Sigmoid colon (tissue), 7 donors: ENCODE measurements around the gene DRAM1. TPM values are rescaled to one million over a fixed set of nuclear protein-coding genes. Genes with fewer than 3 reads are reported as not detected.
A peak's percentile ranks its signal among the peaks of the same experiment; 100 is the strongest.
"Not testable (repeated sequence)": the region's sequence is repeated elsewhere in the genome, so short reads cannot be mapped to it uniquely, and the experiment has no call there.

Source experiments
- DNase-seq: peaks from one replicate; pipeline ENCODE4 v3.0.0-alpha.2; 2019
- H3K27ac ChIP-seq, 4 donors: fragments of 200-600 bp; sonication (generic); one replicate each; pipeline ENCODE4 v1.5.1; 2016 to 2019; ENCODE audit warnings: mild to moderate bottlenecking in 1 of 4
- H3K27me3 ChIP-seq, 3 donors: fragments of 200-600 bp; sonication (generic); one replicate each; pipeline ENCODE4 v1.5.1; 2019; ENCODE audit warnings: mild to moderate bottlenecking in 1 of 3
- H3K36me3 ChIP-seq, 4 donors: fragments of 200-600 bp; sonication (generic); one replicate each; pipeline ENCODE4 v1.5.1; 2016 to 2019
- H3K4me1 ChIP-seq, 4 donors: fragments of 200-600 bp; sonication (generic); one replicate each; pipeline ENCODE4 v1.5.1; 2017 to 2019
- H3K4me3 ChIP-seq, 4 donors: fragments of 200-600 bp; sonication (generic); one replicate each; pipeline ENCODE4 v1.5.1; 2017 to 2019; ENCODE audit warnings: mild to moderate bottlenecking in 2 of 4, moderate library complexity in 1 of 4
- H3K9me3 ChIP-seq, 4 donors: fragments of 200-600 bp in 3 of 4; sonication (generic) in 3 of 4; one replicate each; pipeline versions ENCODE4 v1.5.1 to v1.6.1; 2013 to 2019
- CTCF ChIP-seq, 4 experiments: fragments of 450-650 bp in 3 of 4; fragments of 200-600 bp in 1 of 4; IDR thresholded peaks; one replicate each; pipeline ENCODE4 v1.5.1; 2016 to 2019; ENCODE audit warnings: antibody characterized with exemption in 4 of 4, mild to moderate bottlenecking in 3 of 4, moderate library complexity in 2 of 4
- EP300 ChIP-seq, 4 donors: sonication (generic); formaldehyde crosslinking; IDR thresholded peaks; one replicate each; pipeline ENCODE4 v1.6.1; 2017; ENCODE audit warnings: antibody characterized with exemption in 4 of 4
- POLR2A ChIP-seq, 2 donors: fragments of 450-650 bp; IDR thresholded peaks; one replicate each; pipeline ENCODE4 v1.6.1; 2016; ENCODE audit warnings: antibody characterized with exemption in 2 of 2, mild to moderate bottlenecking in 2 of 2, moderate library complexity in 2 of 2
- POLR2AphosphoS5 ChIP-seq, 4 donors: sonication (generic); formaldehyde crosslinking; IDR thresholded peaks; one replicate each; pipeline ENCODE4 v1.6.1; 2017; ENCODE audit warnings: antibody characterized with exemption in 4 of 4
- WGBS, 2 donors: extraction: QIAGEN DNeasy Blood & Tissue Kit; methylation state at CpG; one replicate each; pipeline ENCODE4 v1.1.7; 2013; 5-methylcytosine and 5-hydroxymethylcytosine counted together
- intact Hi-C: fragments of 100-400 bp; cut with DNase I; formaldehyde crosslinking; loops from one replicate; pipeline ENCODE4 v1.15.1; 2023
- polyA plus RNA-seq, 3 donors: library from polyadenylated mRNA; stranded (reverse); fragments of 200-250 nt; gene quantifications; one replicate each; pipeline ENCODE4 v1.2.3, GENCODE V29; 2013
- total RNA-seq, 4 donors: library from RNA; depleted of rRNA; stranded (reverse); fragments of >200 nt; gene quantifications; one replicate each; pipeline ENCODE4 v1.1.0, GENCODE V29; 2016
- donor health status: healthy with polysubstance abuse.
- donor health status: Bipolar disorder and iron deficiency.
- donor health status: healthy.

Gene DRAM1
- total and polyA plus RNA-seq, 7 donors: 4.2 to 21.6 (median 15.3) TPM

- H3K4me1 ChIP-seq: peaks cover 0 to 20% (median 15%) of the 10 kb centered on the region in 4 donors
- DNase-seq: no peak
- no peaks in the 10 kb centered on the region for H3K36me3 ChIP-seq
- no peak overlapping the region for H3K4me3 ChIP-seq
- 81 to 92% methylated on average over 1 of the region's 1 CpG for WGBS, 2 donors
- no peak for TF ChIP-seq CTCF (IDR thresholded peaks at IDR 0.05)
- TF ChIP-seq POLR2AphosphoS5 (IDR thresholded peaks at IDR 0.05): no peak
- no peak for TF ChIP-seq EP300 (IDR thresholded peaks at IDR 0.05)
- TF ChIP-seq POLR2A (IDR thresholded peaks at IDR 0.05): no peak
- no peak overlapping the region for H3K27ac ChIP-seq
- no peaks in the 10 kb centered on the region for H3K9me3 ChIP-seq
- intact Hi-C loops: no loop called here
- H3K27me3 ChIP-seq: no peaks in the 10 kb centered on the region
These were observed 22.6 kb upstream of the DRAM1 start for GRCh38 chr12:101854747-101855146.

- no peak for DNase-seq
- intact Hi-C loops: no loop called here
- no peaks in the 10 kb centered on the region for H3K9me3 ChIP-seq
- no peak overlapping the region for H3K4me3 ChIP-seq
- TF ChIP-seq EP300 (IDR thresholded peaks at IDR 0.05) (no peak), CTCF (IDR thresholded peaks at IDR 0.05) (no peak), POLR2A (IDR thresholded peaks at IDR 0.05) (no peak), POLR2AphosphoS5 (IDR thresholded peaks at IDR 0.05) (no peak)
- H3K27ac ChIP-seq: no peak overlapping the region
- H3K36me3 ChIP-seq: no peaks in the 10 kb centered on the region
- WGBS, 2 donors: 21 to 50% methylated on average over 3 of the region's 3 CpGs
- peaks cover 0 to 20% (median 15%) of the 10 kb centered on the region in 4 donors for H3K4me1 ChIP-seq
- H3K27me3 ChIP-seq: no peaks in the 10 kb centered on the region
These were observed 22.0 kb upstream of the DRAM1 start for GRCh38 chr12:101855364-101855884.

GRCh38 chr12:101855976-101856375 lies 21.4 kb upstream of the DRAM1 start:
- Histone ChIP-seq H3K4me1 (peaks cover 0 to 20% (median 15%) of the 10 kb centered on the region in 4 donors), H3K27ac (no peak overlapping the region), H3K4me3 (no peak overlapping the region), H3K27me3 (no peaks in the 10 kb centered on the region), H3K9me3 (no peaks in the 10 kb centered on the region), H3K36me3 (no peaks in the 10 kb centered on the region)
- no peak for DNase-seq
- TF ChIP-seq POLR2AphosphoS5 (IDR thresholded peaks at IDR 0.05) (no peak), POLR2A (IDR thresholded peaks at IDR 0.05) (no peak), CTCF (IDR thresholded peaks at IDR 0.05) (no peak), EP300 (IDR thresholded peaks at IDR 0.05) (no peak)
- WGBS, 2 donors: 71 to 91% methylated on average over 3 of the region's 3 CpGs
- intact Hi-C loops: no loop called here

GRCh38 chr12:101856614-101857013 lies 20.8 kb upstream of the DRAM1 start:
- DNase-seq, intact Hi-C loops, H3K27ac ChIP-seq, H3K4me3 ChIP-seq, H3K36me3 ChIP-seq, H3K27me3 ChIP-seq, H3K9me3 ChIP-seq: not testable (repeated sequence)
- 61 to 78% methylated on average over 5 of the region's 5 CpGs for WGBS, 2 donors
- H3K4me1 ChIP-seq: peaks cover 0 to 20% (median 15%) of the 10 kb centered on the region in 4 donors

- H3K4me3 ChIP-seq: no peak overlapping the region
- no peaks in the 10 kb centered on the region for H3K27me3 ChIP-seq
- no peak overlapping the region for H3K27ac ChIP-seq
- TF ChIP-seq POLR2AphosphoS5 (IDR thresholded peaks at IDR 0.05) (peak in 2 of 4 donors; percentile 16 to 33), POLR2A (IDR thresholded peaks at IDR 0.05) (no peak), EP300 (IDR thresholded peaks at IDR 0.05) (no peak)
- WGBS, 2 donors: 13 to 48% methylated on average over 1 of the region's 1 CpG
- peaks cover 0 to 20% (median 15%) of the 10 kb centered on the region in 4 donors for H3K4me1 ChIP-seq
- DNase-seq: no peak
- intact Hi-C loops: no loop called here
- H3K9me3 ChIP-seq: no peaks in the 10 kb centered on the region
- no peaks in the 10 kb centered on the region for H3K36me3 ChIP-seq
These were observed 20.3 kb upstream of the DRAM1 start for GRCh38 chr12:101857043-101857558.

- no peak for TF ChIP-seq CTCF (IDR thresholded peaks at IDR 0.05)
- no peak for TF ChIP-seq EP300 (IDR thresholded peaks at IDR 0.05)
- TF ChIP-seq POLR2AphosphoS5 (IDR thresholded peaks at IDR 0.05): no peak
- TF ChIP-seq POLR2A (IDR thresholded peaks at IDR 0.05): no peak
- Histone ChIP-seq H3K27ac (no peak overlapping the region), H3K9me3 (no peaks in the 10 kb centered on the region), H3K4me3 (no peak overlapping the region), H3K27me3 (no peaks in the 10 kb centered on the region), H3K36me3 (no peaks in the 10 kb centered on the region), H3K4me1 (peaks cover 0 to 24% (median 15%) of the 10 kb centered on the region in 4 donors)
- intact Hi-C loops: no loop called here
- no peak for DNase-seq
- WGBS, 2 donors: 93 to 95% methylated on average over 3 of the region's 3 CpGs
These were observed 19.0 kb upstream of the DRAM1 start for GRCh38 chr12:101858361-101858760.
